ENCODE results near the gene LTA4H. TPM values are rescaled to one million over a fixed set of nuclear protein-coding genes. Genes with fewer than 3 reads are reported as not detected.

The LTA4H gene
- total RNA-seq, 2 experiments from 2014 or later, result 93.7 to 94.4 TPM

DNA sequence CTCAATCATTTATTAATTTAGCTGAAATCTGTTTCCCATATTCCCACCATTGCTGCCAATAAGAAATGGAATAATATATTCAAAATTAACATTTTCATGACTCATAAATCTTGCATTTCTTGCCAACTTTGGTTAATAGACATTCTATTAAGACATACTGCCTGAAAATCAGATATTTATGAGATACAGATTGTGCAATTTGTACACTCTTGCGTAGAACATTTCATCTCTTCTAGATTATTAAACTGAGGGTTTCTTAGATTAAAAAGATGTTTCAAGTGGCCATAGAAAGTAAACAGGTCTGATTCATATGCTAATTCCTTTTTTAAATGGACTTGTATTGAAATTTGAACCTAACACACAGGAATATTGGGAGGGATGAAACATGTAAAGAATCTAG, 9.1 kb downstream of the LTA4H start:
- Mint-ChIP-seq H3K4me3 (no peak overlapping the region), H3K9me3 (no peaks in the 10 kb centered on the region), H3K36me3 (peaks cover 15% of the 10 kb centered on the region), H3K4me1 (peaks cover 20% of the 10 kb centered on the region), H3K27ac (no peak overlapping the region), H3K27me3 (no peaks in the 10 kb centered on the region)
- DNase-seq, result no peak

DNA sequence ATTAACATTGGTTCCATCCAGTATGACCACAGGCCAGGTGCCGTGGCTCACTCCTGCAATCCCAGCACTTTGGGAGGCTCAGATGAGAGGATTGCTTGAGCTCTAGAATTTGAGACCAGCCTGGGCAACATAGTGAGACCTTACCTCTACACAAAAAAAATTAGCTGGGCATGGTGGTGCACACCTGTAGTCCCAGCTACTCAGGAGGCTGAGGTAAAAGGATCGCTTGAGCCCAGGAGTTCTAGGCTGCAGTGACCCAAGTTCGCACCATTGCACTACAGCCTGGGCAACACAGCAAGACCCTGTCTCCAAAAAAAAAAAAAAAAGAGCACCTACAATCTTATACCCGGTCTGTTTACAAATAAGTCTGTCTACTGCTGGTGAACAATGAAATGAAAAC, 9.9 kb downstream of the LTA4H start:
- peaks cover 17% of the 10 kb centered on the region for H3K4me1 Mint-ChIP-seq
- H3K9me3 Mint-ChIP-seq, result no peaks in the 10 kb centered on the region
- DNase-seq, result no peak
- H3K27ac Mint-ChIP-seq, result no peak overlapping the region
- H3K27me3 Mint-ChIP-seq, result no peaks in the 10 kb centered on the region
- H3K4me3 Mint-ChIP-seq, result no peak overlapping the region
- H3K36me3 Mint-ChIP-seq, result peaks cover 15% of the 10 kb centered on the region

GRCh38 chr12:96020314-96021003, 14.9 kb downstream of the LTA4H start:
- Mint-ChIP-seq H3K9me3 (no peaks in the 10 kb centered on the region), H3K27ac (no peak overlapping the region), H3K4me1 (peaks cover 3% of the 10 kb centered on the region)

DNA sequence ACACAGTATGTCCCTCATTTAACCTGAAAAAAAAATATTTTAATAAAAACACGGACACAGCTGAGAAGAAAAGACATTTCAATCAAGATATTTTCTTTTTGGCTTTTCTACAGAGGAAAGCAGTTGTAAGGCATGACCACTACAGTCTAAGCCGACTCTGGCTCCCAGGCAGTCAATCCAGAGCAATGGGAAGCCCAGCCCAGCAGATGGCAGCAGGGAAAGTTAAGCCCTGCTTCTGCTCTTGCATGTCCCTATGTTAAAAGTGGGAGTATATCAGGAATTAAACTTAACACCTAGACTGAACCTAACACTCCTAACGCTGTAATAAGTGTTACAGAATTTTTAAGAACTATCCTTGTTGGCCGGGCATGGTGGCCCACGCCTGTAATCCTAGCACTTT, 19.7 kb downstream of the LTA4H start:
- Mint-ChIP-seq H3K36me3 (peaks cover 14% of the 10 kb centered on the region), H3K27me3 (no peaks in the 10 kb centered on the region), H3K9me3 (no peaks in the 10 kb centered on the region), H3K4me3 (no peak overlapping the region), H3K4me1 (no peaks in the 10 kb centered on the region), H3K27ac (no peak overlapping the region)
- DNase-seq, result no peak

More at GRCh38 chr12:96020314-96021003, 14.9 kb downstream of the LTA4H start:
- H3K27me3 Mint-ChIP-seq, result no peaks in the 10 kb centered on the region
- peaks cover 15% of the 10 kb centered on the region for H3K36me3 Mint-ChIP-seq
- no peak for DNase-seq
- no peak overlapping the region for H3K4me3 Mint-ChIP-seq

- no peaks in the 10 kb centered on the region for H3K27me3 Mint-ChIP-seq
- H3K4me3 Mint-ChIP-seq, result no peak overlapping the region
- DNase-seq, result no peak
- H3K4me1 Mint-ChIP-seq, result no peaks in the 10 kb centered on the region
- H3K27ac Mint-ChIP-seq, result no peak overlapping the region
- H3K36me3 Mint-ChIP-seq, result peaks cover 14% of the 10 kb centered on the region
- no peaks in the 10 kb centered on the region for H3K9me3 Mint-ChIP-seq
These were observed 20.3 kb downstream of the LTA4H start for GRCh38 chr12:96014943-96015599.

DNA sequence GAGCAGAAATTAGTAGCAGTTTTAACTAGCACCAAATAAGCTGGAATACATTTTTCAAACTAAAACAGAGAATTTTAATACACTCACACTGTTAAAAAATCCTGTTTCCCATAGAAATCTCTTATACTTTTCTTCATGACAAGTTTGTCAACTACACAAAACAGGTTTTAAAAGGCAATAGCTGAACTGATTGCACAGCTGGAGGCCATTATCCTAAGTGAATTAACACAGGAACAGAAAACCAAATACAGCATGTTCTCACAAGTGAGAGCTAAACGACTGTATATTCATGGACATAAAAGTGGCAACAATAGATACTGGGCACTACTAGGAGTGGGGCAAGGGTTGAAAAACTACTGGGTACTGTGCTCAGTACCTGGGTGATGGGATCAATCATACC, 27.7 kb downstream of the LTA4H start:
- Mint-ChIP-seq H3K4me3 (no peak overlapping the region), H3K27me3 (no peaks in the 10 kb centered on the region), H3K36me3 (peaks cover 12% of the 10 kb centered on the region), H3K9me3 (no peaks in the 10 kb centered on the region), H3K27ac (no peak overlapping the region), H3K4me1 (no peaks in the 10 kb centered on the region)
- DNase-seq, result no peak

DNA sequence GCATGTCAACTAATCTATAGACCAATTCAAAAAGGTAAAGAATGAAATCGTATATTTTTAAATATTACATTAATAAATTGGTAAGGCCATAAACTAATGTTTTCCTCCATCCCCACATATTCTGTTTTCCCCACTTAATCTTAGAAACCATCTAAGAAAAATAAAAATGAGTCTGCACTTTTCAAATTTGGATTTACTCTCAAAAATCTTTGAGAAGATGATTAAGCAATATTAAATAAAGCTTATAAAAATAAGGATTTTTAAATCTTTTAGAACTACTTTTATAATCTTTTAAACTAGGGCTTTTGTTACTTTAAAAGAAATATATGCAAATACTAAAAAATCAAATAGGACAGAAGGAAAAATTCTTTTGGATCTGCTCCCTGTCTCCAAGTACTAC, 28.7 kb downstream of the LTA4H start:
- no peaks in the 10 kb centered on the region for H3K27me3 Mint-ChIP-seq

GRCh38 chr12:96000858-96001257, 34.5 kb downstream of the LTA4H start:
- Mint-ChIP-seq H3K9me3 (no peaks in the 10 kb centered on the region), H3K27ac (peak overlapping the region; percentile 14)

More for the DNA sequence above, 28.7 kb downstream of the LTA4H start:
- H3K4me3 Mint-ChIP-seq, result no peak overlapping the region
- DNase-seq, result no peak
- H3K4me1 Mint-ChIP-seq, result no peaks in the 10 kb centered on the region
- no peak overlapping the region for H3K27ac Mint-ChIP-seq
- H3K9me3 Mint-ChIP-seq, result no peaks in the 10 kb centered on the region
- peaks cover 9% of the 10 kb centered on the region for H3K36me3 Mint-ChIP-seq

DNA sequence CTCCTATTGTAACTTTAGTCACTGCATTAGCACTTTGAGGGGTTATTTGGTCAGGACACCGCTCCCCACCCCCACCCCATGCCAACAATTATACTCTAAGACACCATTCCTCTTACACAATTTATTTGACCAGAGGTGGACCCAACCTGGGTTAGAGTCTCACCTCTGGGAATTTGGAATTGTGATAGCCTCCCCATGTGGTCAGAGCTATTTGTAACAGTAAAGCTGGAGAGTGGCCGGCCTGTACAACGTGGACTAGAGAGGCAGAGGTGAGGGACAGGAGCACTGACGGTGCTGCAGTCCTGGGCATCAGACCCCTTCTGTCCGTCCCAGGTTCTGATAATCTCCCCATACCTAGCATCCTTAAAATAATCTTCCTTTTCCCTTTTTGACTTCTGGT, 35.9 kb downstream of the LTA4H start:
- Mint-ChIP-seq H3K4me1 (peaks cover 7% of the 10 kb centered on the region), H3K27ac (no peak overlapping the region), H3K36me3 (peaks cover 4% of the 10 kb centered on the region), H3K9me3 (no peaks in the 10 kb centered on the region), H3K4me3 (no peak overlapping the region), H3K27me3 (no peaks in the 10 kb centered on the region)
- DNase-seq, result no peak

More at GRCh38 chr12:96000858-96001257, 34.5 kb downstream of the LTA4H start:
- peaks cover 7% of the 10 kb centered on the region for H3K4me1 Mint-ChIP-seq
- no peak overlapping the region for H3K4me3 Mint-ChIP-seq
- DNase-seq, result no peak
- H3K36me3 Mint-ChIP-seq, result peaks cover 9% of the 10 kb centered on the region
- H3K27me3 Mint-ChIP-seq, result no peaks in the 10 kb centered on the region

DNA sequence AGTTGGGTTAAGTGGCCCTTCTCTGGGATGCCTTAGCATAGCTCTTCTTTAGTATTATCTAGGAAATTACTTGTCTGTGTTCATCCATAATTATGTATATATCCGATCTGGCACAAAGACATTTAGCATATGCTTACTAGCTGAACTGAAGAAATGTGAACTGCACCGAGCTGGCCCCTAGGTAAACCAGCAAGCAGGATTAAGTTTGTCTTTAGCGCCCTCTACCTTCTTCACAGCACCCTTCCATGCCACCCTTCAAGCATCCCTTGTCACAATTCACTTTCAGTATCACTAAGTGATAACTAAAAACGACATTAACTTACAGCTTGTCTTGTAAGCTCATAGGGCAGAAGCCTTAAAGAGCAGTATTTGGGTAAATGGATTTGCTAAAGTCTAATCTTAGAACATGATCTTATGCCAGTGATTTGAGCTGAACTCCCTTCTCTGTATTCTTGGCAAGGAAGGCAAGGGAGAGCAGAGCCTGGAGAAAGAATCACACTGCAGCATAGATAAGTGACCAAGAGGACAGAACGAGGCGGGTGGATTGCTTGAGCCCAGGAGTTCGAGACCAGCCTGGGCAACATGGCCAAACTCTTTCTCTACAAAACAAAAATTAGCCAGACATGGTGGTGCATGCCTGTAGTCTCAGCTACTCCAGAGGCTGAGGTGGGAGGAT, 36.6 kb downstream of the LTA4H start:
- H3K4me1 Mint-ChIP-seq, result peaks cover 7% of the 10 kb centered on the region
- H3K4me3 Mint-ChIP-seq, result no peak overlapping the region
- H3K27me3 Mint-ChIP-seq, result no peaks in the 10 kb centered on the region
- H3K9me3 Mint-ChIP-seq, result no peaks in the 10 kb centered on the region
- peaks cover 4% of the 10 kb centered on the region for H3K36me3 Mint-ChIP-seq
- DNase-seq, result peak; percentile 30
- H3K27ac Mint-ChIP-seq, result peak overlapping the region; percentile 12

- H3K4me3 Mint-ChIP-seq, result no peak overlapping the region
These were observed 37.4 kb downstream of the LTA4H start for GRCh38 chr12:95997911-95998510.

DNA sequence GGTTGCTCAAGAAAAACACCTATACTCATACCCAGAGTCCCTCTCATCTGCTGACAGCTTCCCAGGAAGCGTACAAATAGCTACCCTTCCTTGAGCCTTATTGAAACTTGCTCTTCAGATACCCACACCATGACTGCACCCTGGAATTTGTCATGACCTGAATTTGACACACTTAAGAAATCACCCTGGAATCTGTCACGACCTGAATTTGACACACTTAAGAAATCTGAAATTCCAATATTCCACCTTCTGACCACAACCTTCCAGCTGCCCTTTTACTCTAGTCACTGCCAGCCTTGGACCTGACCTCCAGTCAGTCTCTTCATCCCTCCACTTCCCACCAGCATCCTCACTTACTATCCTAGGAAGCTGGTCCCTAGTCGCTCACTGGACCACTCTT, 38.1 kb downstream of the LTA4H start:
- no peak for DNase-seq
- Mint-ChIP-seq H3K4me1 (peaks cover 7% of the 10 kb centered on the region), H3K4me3 (no peak overlapping the region), H3K27me3 (no peaks in the 10 kb centered on the region), H3K9me3 (no peaks in the 10 kb centered on the region), H3K36me3 (peaks cover 2% of the 10 kb centered on the region), H3K27ac (no peak overlapping the region)

More at GRCh38 chr12:95997911-95998510, 37.4 kb downstream of the LTA4H start:
- Mint-ChIP-seq H3K27me3 (no peaks in the 10 kb centered on the region), H3K36me3 (peaks cover 4% of the 10 kb centered on the region), H3K4me1 (peaks cover 7% of the 10 kb centered on the region), H3K9me3 (no peaks in the 10 kb centered on the region), H3K27ac (no peak overlapping the region)
- DNase-seq, result no peak

- peaks cover 7% of the 10 kb centered on the region for H3K4me1 Mint-ChIP-seq
- no peak within 1 kb of the TSS for H3K27ac Mint-ChIP-seq
- no peak for DNase-seq
- H3K9me3 Mint-ChIP-seq, result no peaks in the 10 kb centered on the region
- H3K36me3 Mint-ChIP-seq, result peaks cover 2% of the 10 kb centered on the region
- no peaks in the 10 kb centered on the region for H3K27me3 Mint-ChIP-seq
- no peak within 1 kb of the TSS for H3K4me3 Mint-ChIP-seq
These were observed 39.2 kb downstream of the LTA4H start, which contains the start of gene HAL for GRCh38 chr12:95996034-95996658. Gene HAL (minus strand): TSS chr12:95996344. CDS start chr12:95995910, 434 bp downstream.

DNA sequence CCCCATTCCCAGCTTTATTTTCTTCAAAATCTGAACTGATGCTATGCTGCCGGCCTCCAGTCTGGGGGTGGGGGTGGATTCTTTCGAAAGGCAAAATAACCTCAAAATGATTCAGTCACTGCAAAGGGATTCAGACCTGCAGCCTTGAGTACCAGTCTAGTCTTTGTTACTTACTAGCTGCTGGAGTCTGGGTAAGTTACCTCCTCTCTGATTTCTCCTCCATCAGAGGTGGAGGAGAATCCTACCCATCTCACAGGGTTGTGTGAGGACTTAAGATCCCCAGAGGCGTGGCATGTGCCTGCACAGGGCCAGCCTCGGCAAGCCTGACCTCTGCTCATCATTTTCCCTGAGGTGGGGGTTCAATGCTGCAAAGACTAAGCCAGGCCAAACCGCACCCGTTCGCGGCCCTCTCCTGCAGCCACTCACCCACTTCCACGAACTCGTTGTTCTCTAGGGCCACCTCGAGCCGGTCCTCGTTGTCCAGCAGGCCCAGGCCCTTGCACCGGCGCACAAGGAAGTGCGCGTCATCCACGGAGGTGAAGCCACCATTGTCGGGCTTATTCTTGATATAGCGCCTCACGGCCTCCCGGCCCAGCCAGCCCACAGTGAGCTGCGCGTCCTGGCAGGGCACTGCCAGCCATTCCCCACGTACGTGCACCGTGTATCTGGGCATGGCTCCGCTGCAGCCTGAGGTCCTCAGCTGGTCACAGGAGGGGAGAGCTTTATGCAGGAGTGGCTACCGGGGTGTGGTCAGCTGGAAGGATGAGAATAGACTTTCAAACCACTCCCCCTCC, 40.0 kb downstream of the LTA4H start:
- Mint-ChIP-seq H3K4me3 (no peak overlapping the region), H3K9me3 (no peaks in the 10 kb centered on the region), H3K27me3 (no peaks in the 10 kb centered on the region), H3K27ac (no peak overlapping the region), H3K36me3 (peaks cover 2% of the 10 kb centered on the region), H3K4me1 (peaks cover 7% of the 10 kb centered on the region)
- no peak for DNase-seq

All from activated naive CD8-positive, alpha-beta T cell treated with anti-CD3 and anti-CD28 coated beads for 36 hours (primary cell).